ENCODE data around the gene OSTM1. TPM values are rescaled to one million over a fixed set of nuclear protein-coding genes. Genes with fewer than 3 reads are reported as not detected.

Gene OSTM1
- total and polyA plus RNA-seq, 9 of the 15 experiments (the other 6 are each of a cell fraction or from before 2014, with no cell fraction given), result 5.6 to 29.5 (median 16.3) TPM

GRCh38 chr6:108118810-108119768, 44.5 kb upstream of the OSTM1 start (continued):
- no peak for TF ChIP-seq SREBF2 (CRISPR knock-in tag; IDR thresholded peaks at IDR 0.05)
- TF ChIP-seq ZNF445 (CRISPR knock-in tag; IDR thresholded peaks at IDR 0.05; ENCODE audit: low read depth), result no peak
- TF ChIP-seq SNAPC5 (CRISPR knock-in tag; IDR thresholded peaks at IDR 0.05), result no peak
- no peak for TF ChIP-seq ELF1 (tag; IDR thresholded peaks at IDR 0.05)
- no peak for TF ChIP-seq ZNF764 (CRISPR knock-in tag; IDR thresholded peaks at IDR 0.05; ENCODE audit: low read depth)
- no peak for TF ChIP-seq ZNF280B (CRISPR knock-in tag; IDR thresholded peaks at IDR 0.05)

GRCh38 chr6:108118359-108118724, 43.8 kb upstream of the OSTM1 start:
- in situ Hi-C loops (cut with MboI), result no loop called here

More at GRCh38 chr6:108118359-108118724, 43.8 kb upstream of the OSTM1 start:
- FAIRE-seq (no peak), DNase-seq (ENCODE audit: extremely low read depth in 1 of 4, low spot score in 3 of 4) (no peak), ATAC-seq (no peak)
- H3K4me3 ChIP-seq, result no peak overlapping the region
- H3K9me3 ChIP-seq (replicated peaks; ENCODE audit: control insufficient read depth, insufficient read depth, low read depth, low read length), result no peaks in the 10 kb centered on the region
- H3K4me2 ChIP-seq (ENCODE audit: insufficient read depth, low read length), result no peak overlapping the region
- ChIA-PET POLR2A (no interaction called here), CTCF (ENCODE audit: low intra/inter-chr PET ratio) (no interaction called here)
- no peaks in the 10 kb centered on the region for H3K9me1 ChIP-seq (ENCODE audit: control insufficient read depth, insufficient read depth, low read length)
- intact Hi-C loops (cut with micrococcal nuclease), result loop anchor here (10.0 kb wide), 2 partner anchors 136 to 716 kb away; no protein-coding TSS in a partner anchor
- peaks cover 0 to 35% of the 10 kb centered on the region in 2 experiments; a peak in 3 of 5 replicates for H3K4me1 ChIP-seq (replicated peaks in 1 of 2; ENCODE audit: control insufficient read depth in 2 of 2, insufficient read depth in 2 of 2, low read length in 2 of 2)
- TF ChIP-seq PHF8 (IDR thresholded peaks at IDR 0.05; ENCODE audit: borderline replicate concordance, low read length) (no peak), MYC (IDR thresholded peaks at IDR 0.05; ENCODE audit: low read depth, low read length) (no peak), MYC (CRISPR knock-in tag; IDR thresholded peaks at IDR 0.05; ENCODE audit: borderline replicate concordance, low read depth) (no peak), ZNF695 (CRISPR knock-in tag; IDR thresholded peaks at IDR 0.05) (no peak), ZNF699 (CRISPR knock-in tag; IDR thresholded peaks at IDR 0.05; ENCODE audit: insufficient replicate concordance) (no peak), ZBTB33 (CRISPR knock-in tag; IDR thresholded peaks at IDR 0.05) (no peak), TARDBP (IDR thresholded peaks at IDR 0.05) (no peak)
- no TSS peak for BruUV-seq (replicated peaks)
- H3K27me3 ChIP-seq (ENCODE audit: control insufficient read depth in 2 of 2, insufficient read depth in 2 of 2, low read length in 2 of 2), result peaks cover 17 to 64% of the 10 kb centered on the region in 2 experiments; a peak in 4 of 5 replicates
- no peak overlapping the region for H2AFZ ChIP-seq (ENCODE audit: low read depth, low read length)
- 56% methylated on average over 12 of the region's 45 CpGs for WGBS (ENCODE audit: insufficient coverage, low coverage, missing lambda C conversion rate)
- H4K20me1 ChIP-seq (replicated peaks; ENCODE audit: control insufficient read depth, insufficient read depth, low read length), result no peaks in the 10 kb centered on the region
- no peaks in the 10 kb centered on the region for H3K79me2 ChIP-seq (ENCODE audit: control insufficient read depth, insufficient read depth, low read length)
- no peaks in the 10 kb centered on the region for H3K36me3 ChIP-seq (ENCODE audit: control insufficient read depth, insufficient read depth, low read length)
- no peak overlapping the region for H3K9ac ChIP-seq (ENCODE audit: insufficient read depth in 1 of 2, low read depth in 2 of 2, low read length in 2 of 2)
- no peak overlapping the region for H3K27ac ChIP-seq (ENCODE audit: extremely low read depth, low read depth, low read length)

Data from K562 (cell line).